DMS53 (cell line): ENCODE results near the gene NEURL2.
"Not testable (repeated sequence)": the region's sequence is repeated elsewhere in the genome, so short reads cannot be mapped to it uniquely, and the experiment has no call there.

ENCODE experiments used
- DNase-seq: peaks from one replicate; lab custom pipeline; 2025; lab: John Stamatoyannopoulos, UW

Gene NEURL2, protein sequence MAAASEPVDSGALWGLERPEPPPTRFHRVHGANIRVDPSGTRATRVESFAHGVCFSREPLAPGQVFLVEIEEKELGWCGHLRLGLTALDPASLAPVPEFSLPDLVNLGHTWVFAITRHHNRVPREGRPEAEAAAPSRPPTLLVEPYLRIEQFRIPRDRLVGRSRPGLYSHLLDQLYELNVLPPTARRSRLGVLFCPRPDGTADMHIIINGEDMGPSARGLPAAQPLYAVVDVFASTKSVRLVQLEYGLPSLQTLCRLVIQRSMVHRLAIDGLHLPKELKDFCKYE

GRCh38 chr20:45890985-45891983, at the start of gene NEURL2, which contains the start of gene CTSA:
Gene NEURL2 (minus strand): TSS chr20:45891208. CDS start chr20:45890991, 217 bp downstream.
Gene CTSA (plus strand): TSS chr20:45891335. CDS start chr20:45891569, 234 bp downstream.
- DNase-seq = peak; percentile 97

DNA sequence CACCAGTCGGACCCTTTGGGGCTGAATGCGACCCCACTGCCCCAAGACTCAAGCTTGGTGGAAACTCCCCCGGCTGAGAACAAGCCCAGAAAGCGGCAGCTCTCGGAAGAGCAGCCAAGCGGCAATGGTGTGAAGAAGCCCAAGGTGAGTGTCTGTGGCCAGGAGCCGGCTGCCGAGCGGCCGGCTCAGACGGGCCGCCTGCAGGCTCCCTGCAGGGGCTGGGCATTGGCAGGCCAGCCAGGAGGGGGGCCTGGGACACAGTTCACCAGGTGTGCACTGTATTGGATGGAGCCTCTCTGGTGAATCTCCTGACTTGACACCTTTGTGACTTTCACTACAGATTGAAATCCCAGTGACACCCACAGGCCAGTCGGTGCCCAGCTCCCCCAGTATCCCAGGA, 49.5 kb upstream of the NEURL2 start:
- no peak for DNase-seq

DNA sequence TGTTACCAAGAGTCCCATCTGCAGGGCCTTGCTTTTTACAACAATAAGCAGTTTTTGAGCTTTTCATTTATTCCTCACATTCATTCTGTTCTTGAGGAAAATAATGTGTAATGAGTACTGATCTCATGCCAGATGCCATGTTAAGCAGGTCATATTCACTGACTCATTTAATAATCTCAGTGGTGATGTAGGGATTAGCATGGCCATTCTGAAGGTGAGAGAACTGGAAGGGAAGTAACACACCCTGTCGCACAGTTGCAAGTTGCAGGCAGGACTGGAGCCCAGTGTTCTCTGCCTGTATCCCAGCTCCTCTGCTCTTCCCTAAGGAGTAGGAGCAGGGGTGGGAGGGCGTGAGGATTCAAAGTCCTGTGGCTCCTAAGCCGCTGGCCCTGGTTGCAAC, 49.0 kb upstream of the NEURL2 start:
- no peak for DNase-seq

- peak; percentile 31 for DNase-seq
These were observed 47.9 kb upstream of the NEURL2 start for GRCh38 chr20:45938727-45939438.

DNA sequence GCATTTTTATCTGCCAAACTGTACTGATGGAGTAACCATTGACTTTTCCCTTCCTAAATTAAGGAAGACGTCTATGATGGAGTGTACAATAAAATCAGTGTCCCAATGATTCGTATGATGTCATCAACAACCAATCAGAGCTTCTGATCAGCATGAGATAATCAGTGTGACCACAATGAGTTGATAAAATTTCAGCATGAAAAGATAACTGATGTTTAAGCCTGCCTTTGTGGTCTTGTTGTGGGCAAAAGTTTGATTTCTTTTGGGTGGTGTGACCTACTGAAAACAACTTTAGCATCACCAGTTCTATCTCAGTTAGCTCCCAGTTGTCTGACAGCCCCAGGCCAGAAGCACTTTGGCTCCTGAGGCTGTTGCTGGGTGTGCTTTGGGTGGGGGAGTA, 46.8 kb upstream of the NEURL2 start:
- no peak for DNase-seq

- no peak for DNase-seq
These were observed 44.5 kb upstream of the NEURL2 start for GRCh38 chr20:45935416-45936046.

DNA sequence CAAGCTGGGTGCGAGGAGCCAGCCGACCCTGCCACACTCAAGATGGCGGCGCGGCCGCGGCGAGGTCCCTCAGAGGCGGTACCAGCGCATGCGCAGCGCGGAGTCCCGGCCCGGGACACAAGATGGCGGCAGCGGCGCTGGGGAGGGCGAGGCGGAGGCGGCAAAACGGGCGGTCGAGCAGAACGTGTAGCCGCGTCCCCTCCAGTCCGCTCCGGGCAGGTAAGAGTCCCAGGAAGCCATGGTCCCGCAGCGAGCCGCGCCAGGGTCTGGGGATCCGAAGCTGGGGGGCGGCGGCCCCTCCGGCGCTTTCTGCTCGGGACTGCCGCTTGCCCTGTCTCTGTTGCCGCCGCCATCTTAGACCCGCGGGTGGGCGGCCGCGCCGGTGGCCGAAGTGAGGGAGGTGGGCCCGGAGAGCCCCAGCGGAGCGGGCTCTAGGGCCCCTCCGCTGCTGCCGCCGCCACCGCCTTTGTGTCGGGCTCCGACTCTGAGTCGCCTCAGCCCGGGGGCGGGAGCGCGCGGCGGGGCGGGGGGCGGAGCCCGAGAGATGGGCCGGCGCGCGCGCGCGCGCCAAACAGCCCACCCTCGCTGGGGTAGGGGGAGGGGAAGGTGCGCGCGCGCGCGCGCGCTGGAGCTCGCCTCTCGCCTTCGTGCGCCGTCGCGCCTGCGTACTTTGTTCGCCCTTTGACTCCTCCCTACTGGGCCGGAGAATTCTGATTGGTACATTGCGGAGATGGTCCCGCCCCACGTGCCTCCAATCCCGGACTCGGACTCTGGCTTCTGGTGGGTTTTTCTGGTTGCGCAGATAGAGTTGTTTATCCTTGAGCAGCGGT, 43.8 kb upstream of the NEURL2 start, which contains the start of gene PCIF1:
TSS of gene PCIF1 (plus strand) at position 98 of the 830 bp plus-strand sequence. CDS start 4,317 bp downstream, outside the sequence.
- peak; percentile 99 for DNase-seq

- DNase-seq = peak; percentile 81
These were observed 43.1 kb upstream of the NEURL2 start for GRCh38 chr20:45934046-45934585.

GRCh38 chr20:45933266-45934045, 42.4 kb upstream of the NEURL2 start:
- DNase-seq = peak; percentile 96

DNA sequence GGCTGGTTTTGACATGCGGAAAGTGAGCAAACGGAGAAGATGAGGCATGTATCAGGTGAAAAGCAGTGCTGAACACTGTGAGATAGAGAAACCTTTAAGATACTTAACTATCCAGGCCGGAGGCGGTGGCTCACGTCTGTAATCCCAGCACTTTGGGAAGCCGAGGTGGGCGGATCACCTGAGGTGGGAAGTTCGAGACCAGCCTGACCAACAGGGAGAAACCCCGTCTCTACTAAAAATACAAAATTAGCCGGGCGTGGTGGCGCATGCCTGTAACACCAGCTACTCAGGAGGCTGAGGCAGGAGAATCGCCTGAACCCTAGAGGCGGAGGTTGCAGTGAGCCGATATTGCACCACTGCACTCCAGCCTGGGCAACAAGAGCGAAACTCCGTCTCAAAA, 40.7 kb upstream of the NEURL2 start:
- not testable (repeated sequence) for DNase-seq

DNA sequence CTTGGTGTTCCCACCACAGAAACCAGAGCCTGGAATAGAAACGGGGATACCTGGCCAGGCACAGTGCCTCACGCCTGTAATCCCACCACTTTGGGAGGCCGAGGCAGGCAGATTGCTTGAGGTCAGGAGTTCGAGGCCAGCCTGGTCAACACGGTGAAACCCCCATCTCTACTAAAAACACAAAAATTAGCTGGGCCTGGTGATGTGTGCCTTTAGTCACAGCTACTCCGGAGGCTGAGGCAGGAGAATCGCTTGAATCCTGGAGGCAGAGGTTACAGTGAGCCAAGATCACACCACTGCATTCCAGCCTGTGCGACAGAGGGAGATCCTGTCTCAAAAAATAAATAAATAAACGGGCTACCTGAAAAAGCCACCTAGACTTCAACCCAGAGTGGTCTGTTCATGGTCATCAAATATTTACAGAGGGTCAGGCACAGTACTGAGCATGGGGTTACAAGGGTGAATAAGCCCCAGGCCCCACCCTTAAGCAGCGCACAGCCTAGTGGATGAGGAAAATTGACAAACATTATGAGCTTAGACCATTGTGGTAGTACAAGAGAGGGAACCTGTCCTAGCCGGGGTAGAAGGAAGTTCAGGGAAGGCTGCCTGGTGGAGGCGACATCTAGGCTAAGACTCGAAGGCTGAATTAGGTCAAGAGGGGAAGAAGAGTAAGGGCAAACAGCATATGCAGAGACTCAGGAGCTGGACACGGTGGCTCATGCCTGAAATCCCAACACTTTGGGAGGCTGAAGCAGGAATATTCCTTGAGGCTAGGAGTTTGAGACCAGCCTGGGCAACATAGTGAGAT, 36.3 kb upstream of the NEURL2 start:
- DNase-seq = peak; percentile 42

GRCh38 chr20:45926731-45927070, 35.7 kb upstream of the NEURL2 start:
- no peak for DNase-seq

- no peak for DNase-seq
These were observed 35.0 kb upstream of the NEURL2 start for GRCh38 chr20:45925821-45926506.

DNA sequence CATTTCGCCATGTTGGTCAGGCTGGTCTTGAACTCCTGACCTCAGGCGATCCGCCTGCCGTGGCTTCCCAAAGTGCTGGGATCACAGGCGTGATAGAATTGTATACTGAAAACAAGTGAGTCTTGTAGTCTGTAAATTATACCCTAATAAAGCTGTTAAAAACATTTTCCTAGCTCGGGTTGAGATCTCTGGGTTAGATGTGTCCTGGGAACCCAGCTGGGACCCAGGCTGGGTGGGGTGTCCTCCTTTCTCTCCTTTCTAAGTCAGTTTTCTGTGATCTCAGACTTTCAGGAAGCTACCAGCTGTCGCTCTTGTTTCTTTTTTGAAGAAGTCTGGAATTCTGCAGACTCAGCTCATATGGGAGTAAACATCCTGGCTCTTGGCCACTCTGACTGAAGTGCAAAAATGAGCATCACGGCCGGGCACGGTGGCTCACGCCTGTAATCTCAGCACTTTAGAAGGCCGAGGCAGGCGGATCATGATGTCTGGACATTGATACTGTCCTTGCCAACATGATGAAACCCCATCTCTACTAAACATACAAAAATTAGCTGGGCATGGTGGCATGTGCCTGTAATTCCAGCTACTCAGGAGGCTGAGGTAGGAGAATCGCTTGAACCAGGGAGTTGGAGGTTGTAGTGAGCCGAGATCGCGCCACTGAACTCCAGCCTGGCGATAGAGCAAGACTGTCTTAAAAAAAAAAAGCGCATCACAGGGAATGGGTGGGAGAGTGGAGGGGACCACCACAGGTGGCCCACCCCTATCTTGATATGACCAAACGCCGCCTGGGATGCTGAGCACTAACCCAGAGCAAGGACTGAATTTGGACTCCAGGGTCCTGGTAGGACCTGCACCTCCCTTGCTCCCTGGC, 33.6 kb upstream of the NEURL2 start:
- DNase-seq = peak; percentile 68

GRCh38 chr20:45921337-45922189, 30.6 kb upstream of the NEURL2 start:
- no peak for DNase-seq
